Measurements from ENCODE around the gene PPP2R2C.

- TF ChIP-seq, protein P1, sequence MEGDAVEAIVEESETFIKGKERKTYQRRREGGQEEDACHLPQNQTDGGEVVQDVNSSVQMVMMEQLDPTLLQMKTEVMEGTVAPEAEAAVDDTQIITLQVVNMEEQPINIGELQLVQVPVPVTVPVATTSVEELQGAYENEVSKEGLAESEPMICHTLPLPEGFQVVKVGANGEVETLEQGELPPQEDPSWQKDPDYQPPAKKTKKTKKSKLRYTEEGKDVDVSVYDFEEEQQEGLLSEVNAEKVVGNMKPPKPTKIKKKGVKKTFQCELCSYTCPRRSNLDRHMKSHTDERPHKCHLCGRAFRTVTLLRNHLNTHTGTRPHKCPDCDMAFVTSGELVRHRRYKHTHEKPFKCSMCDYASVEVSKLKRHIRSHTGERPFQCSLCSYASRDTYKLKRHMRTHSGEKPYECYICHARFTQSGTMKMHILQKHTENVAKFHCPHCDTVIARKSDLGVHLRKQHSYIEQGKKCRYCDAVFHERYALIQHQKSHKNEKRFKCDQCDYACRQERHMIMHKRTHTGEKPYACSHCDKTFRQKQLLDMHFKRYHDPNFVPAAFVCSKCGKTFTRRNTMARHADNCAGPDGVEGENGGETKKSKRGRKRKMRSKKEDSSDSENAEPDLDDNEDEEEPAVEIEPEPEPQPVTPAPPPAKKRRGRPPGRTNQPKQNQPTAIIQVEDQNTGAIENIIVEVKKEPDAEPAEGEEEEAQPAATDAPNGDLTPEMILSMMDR (optimal IDR thresholded peaks at IDR 0.05 in 1 of 3, IDR thresholded peaks at IDR 0.05 in 1 of 3, conservative IDR thresholded peaks at IDR 0.05 in 1 of 3; ENCODE audit: extremely low read depth in 1 of 3, insufficient read depth in 2 of 3, low read length in 3 of 3) = no peak
- no peak for TF ChIP-seq EZH2 (IDR thresholded peaks at IDR 0.05; ENCODE audit: low read length)
Measured at GRCh38 chr4:6339818-6340445, 132.5 kb downstream of the PPP2R2C start.
